Bone marrow (tissue), 2 donors: ENCODE measurements around the gene HPCAL1.

ENCODE experiments used
- DNase-seq, 2 donors: peaks; one replicate each; lab custom pipeline; 2025; lab: John Stamatoyannopoulos, UW

The HPCAL1 gene

GRCh38 chr2:10303181-10303693 is 533 bp downstream of the HPCAL1 start:
- DNase-seq: peak in 1 of 2 donors; percentile 51

GRCh38 chr2:10303694-10304378 is 1.1 kb downstream of the HPCAL1 start:
- DNase-seq: peak; percentile 18 to 31

GRCh38 chr2:10304458-10305253 is 2.0 kb downstream of the HPCAL1 start:
- DNase-seq: no peak

- peak in 1 of 2 donors; percentile 87 for DNase-seq
Measured at GRCh38 chr2:10305254-10305635, 2.5 kb downstream of the HPCAL1 start.

GRCh38 chr2:10305715-10306114 is 3.0 kb downstream of the HPCAL1 start:
- DNase-seq: no peak

- DNase-seq: no peak
Measured at GRCh38 chr2:10306901-10307463, 4.3 kb downstream of the HPCAL1 start.

- no peak for DNase-seq
Measured at GRCh38 chr2:10307561-10308156, 5.0 kb downstream of the HPCAL1 start.

GRCh38 chr2:10308866-10309265 is 6.2 kb downstream of the HPCAL1 start:
- DNase-seq: no peak

- DNase-seq: no peak
Measured at GRCh38 chr2:10309286-10309685, 6.6 kb downstream of the HPCAL1 start.

- DNase-seq: no peak
Measured at GRCh38 chr2:10310309-10310888, 7.7 kb downstream of the HPCAL1 start.

GRCh38 chr2:10311736-10312135 is 9.0 kb downstream of the HPCAL1 start:
- no peak for DNase-seq

- DNase-seq: no peak
Measured at GRCh38 chr2:10312437-10312957, 9.8 kb downstream of the HPCAL1 start.

GRCh38 chr2:10316336-10316735 is 13.6 kb downstream of the HPCAL1 start:
- DNase-seq: no peak

- no peak for DNase-seq
Measured at GRCh38 chr2:10316860-10317259, 14.2 kb downstream of the HPCAL1 start.

- DNase-seq: no peak
Measured at GRCh38 chr2:10317646-10318045, 14.9 kb downstream of the HPCAL1 start.

GRCh38 chr2:10318345-10318744 is 15.6 kb downstream of the HPCAL1 start:
- DNase-seq: no peak

GRCh38 chr2:10319892-10320574 is 17.3 kb downstream of the HPCAL1 start:
- no peak for DNase-seq

- no peak for DNase-seq
Measured at GRCh38 chr2:10320575-10320931, 17.8 kb downstream of the HPCAL1 start.

- DNase-seq: no peak
Measured at GRCh38 chr2:10320933-10321332, 18.2 kb downstream of the HPCAL1 start.

GRCh38 chr2:10321622-10322021 is 18.9 kb downstream of the HPCAL1 start:
- DNase-seq: no peak

GRCh38 chr2:10322481-10322880 is 19.8 kb downstream of the HPCAL1 start:
- no peak for DNase-seq
